Peyer's patch (tissue), 4 donors: ENCODE results near the gene EVL. TPM values are rescaled to one million over a fixed set of nuclear protein-coding genes. Genes with fewer than 3 reads are reported as not detected.

ENCODE experiments used
- DNase-seq, 3 donors: peaks; one replicate each; pipeline ENCODE4 v3.0.0-alpha.2; 2017 to 2019
- H3K27ac ChIP-seq, 4 donors: fragments of 200-600 bp; sonication (generic); one replicate each; pipeline ENCODE4 v1.5.1; 2016 to 2019
- H3K27me3 ChIP-seq, 2 donors: fragments of 200-600 bp; sonication (generic); one replicate each; pipeline ENCODE4 v1.5.1; 2019
- H3K36me3 ChIP-seq, 3 donors: fragments of 200-600 bp; sonication (generic); one replicate each; pipeline ENCODE4 v1.5.1; 2016 to 2019
- H3K4me1 ChIP-seq, 4 donors: fragments of 200-600 bp; sonication (generic); one replicate each; pipeline ENCODE4 v1.5.1; 2016 to 2019
- H3K4me3 ChIP-seq, 4 donors: fragments of 200-600 bp; sonication (generic); 1 replicate in 3 of 4; 2 replicates in 1 of 4; pipeline ENCODE4 v1.5.1; 2016 to 2019; ENCODE audit warnings: mild to moderate bottlenecking in 1 of 4
- H3K9me3 ChIP-seq, 4 donors: fragments of 200-600 bp; sonication (generic); one replicate each; pipeline ENCODE4 v1.5.1; 2016 to 2019; ENCODE audit warnings: mild to moderate bottlenecking in 1 of 4
- CTCF ChIP-seq, 6 experiments: fragments of 450-650 bp in 4 of 6; fragments of 200-600 bp in 2 of 6; sonication (generic) in 1 of 6; IDR thresholded peaks; one replicate each; pipeline ENCODE4 v1.5.1; 2017 to 2019; ENCODE audit warnings: antibody characterized with exemption in 6 of 6, mild to moderate bottlenecking in 3 of 6, moderate library complexity in 1 of 6
- POLR2A ChIP-seq, 2 donors: fragments of 450-650 bp; IDR thresholded peaks; one replicate each; pipeline ENCODE4 v1.5.1; 2017; ENCODE audit warnings: antibody characterized with exemption in 2 of 2, mild to moderate bottlenecking in 2 of 2, moderate library complexity in 2 of 2
- total RNA-seq, 4 donors: library from RNA; depleted of rRNA; stranded (reverse); fragments of >200 nt; gene quantifications; one replicate each; pipeline ENCODE4 v1.1.0, GENCODE V29; 2016

The EVL gene
- total RNA-seq, 4 donors from 2014 or later: 44.9 to 409 (median 110) TPM

DNA sequence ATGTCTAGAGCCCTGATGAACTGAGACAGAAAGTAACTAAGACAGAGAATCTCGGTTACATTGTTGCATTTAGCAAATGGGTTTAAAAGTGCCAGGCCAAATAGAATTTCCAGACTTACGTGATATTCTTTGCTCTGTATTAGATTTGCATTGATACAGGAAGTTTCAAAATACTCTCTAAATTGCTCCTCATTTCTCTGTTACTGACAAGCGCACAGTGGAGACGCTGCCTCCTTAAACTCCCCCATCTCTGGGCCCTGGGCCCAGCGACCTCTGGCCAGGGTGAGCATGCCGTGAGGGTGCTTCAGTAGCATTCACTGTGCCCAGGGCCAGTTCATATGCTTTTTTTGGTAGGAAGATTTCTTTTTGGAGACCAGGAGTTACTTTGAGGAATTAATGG, 22.9 kb upstream of the EVL start:
- no peak for TF ChIP-seq POLR2A (IDR thresholded peaks at IDR 0.05)
- no peak for TF ChIP-seq CTCF (IDR thresholded peaks at IDR 0.05)
- H3K36me3 ChIP-seq: no peaks in the 10 kb centered on the region

DNA sequence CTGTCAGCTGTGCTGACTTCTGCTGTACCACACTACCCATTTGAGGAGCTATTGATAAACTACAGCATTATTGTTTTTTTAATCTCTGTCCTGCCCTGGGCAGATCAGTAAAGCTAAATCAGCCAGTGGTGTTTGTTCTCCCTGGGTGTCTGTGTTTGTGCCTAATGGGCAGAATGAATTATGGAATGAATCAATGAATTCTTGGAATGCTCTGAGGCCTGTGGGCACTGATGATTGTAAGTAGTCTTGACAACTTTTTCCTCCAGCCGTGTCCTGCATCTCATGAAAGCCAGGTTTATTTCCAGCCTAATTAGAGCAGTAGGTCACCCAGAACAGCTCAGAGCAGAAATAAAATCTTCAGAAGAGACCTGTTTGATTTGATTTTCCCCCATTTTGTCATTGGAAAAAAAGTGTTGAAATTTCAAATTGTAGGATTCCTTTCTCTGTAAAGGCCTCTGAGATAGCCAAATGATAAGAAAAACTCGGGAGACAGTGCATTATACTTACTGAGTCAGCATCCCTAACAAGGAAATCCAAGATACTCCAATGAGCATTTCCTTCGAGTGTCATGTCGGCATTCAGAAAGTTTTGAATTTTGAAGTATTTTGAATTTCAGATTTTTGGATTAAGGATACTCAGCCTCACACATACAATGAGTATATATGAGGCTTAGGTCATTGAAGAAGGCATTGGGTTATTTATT, 19.4 kb upstream of the EVL start:
- Histone ChIP-seq H3K9me3 (no peaks in the 10 kb centered on the region), H3K27ac (no peak overlapping the region), H3K4me1 (peaks cover 0 to 7% (median 0%) of the 10 kb centered on the region in 4 donors), H3K27me3 (no peaks in the 10 kb centered on the region), H3K36me3 (no peaks in the 10 kb centered on the region), H3K4me3 (no peak overlapping the region)
- DNase-seq: no peak
- TF ChIP-seq POLR2A (IDR thresholded peaks at IDR 0.05) (no peak), CTCF (IDR thresholded peaks at IDR 0.05) (no peak)

More for the DNA sequence above, 22.9 kb upstream of the EVL start:
- Histone ChIP-seq H3K9me3 (no peaks in the 10 kb centered on the region), H3K27ac (no peak overlapping the region), H3K27me3 (no peaks in the 10 kb centered on the region), H3K4me1 (no peaks in the 10 kb centered on the region), H3K4me3 (no peak overlapping the region)
- DNase-seq: no peak

DNA sequence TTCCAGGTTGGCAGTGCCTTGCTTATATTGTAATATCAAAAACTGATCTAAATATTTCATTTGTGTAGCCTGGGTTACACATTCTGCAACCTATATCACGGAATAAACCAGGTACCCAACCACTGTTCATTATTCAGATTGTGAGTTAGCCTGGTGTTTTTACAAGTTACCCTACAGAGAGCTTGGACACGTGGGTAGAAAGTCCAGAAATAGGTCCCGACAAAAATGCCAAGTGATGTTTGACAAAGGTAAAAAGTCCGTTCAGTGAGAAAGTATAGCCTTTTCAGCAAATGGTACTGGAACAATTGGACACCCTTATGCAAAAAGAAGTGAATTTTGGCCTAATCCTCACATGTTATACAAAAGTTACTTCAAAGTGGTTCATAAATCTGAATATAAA, 17.6 kb upstream of the EVL start:
- Histone ChIP-seq H3K27ac (no peak overlapping the region), H3K4me3 (no peak overlapping the region), H3K27me3 (no peaks in the 10 kb centered on the region), H3K9me3 (no peaks in the 10 kb centered on the region), H3K36me3 (no peaks in the 10 kb centered on the region), H3K4me1 (peaks cover 0 to 7% (median 0%) of the 10 kb centered on the region in 4 donors)
- no peak for DNase-seq
- TF ChIP-seq POLR2A (IDR thresholded peaks at IDR 0.05) (no peak), CTCF (IDR thresholded peaks at IDR 0.05) (no peak)

DNA sequence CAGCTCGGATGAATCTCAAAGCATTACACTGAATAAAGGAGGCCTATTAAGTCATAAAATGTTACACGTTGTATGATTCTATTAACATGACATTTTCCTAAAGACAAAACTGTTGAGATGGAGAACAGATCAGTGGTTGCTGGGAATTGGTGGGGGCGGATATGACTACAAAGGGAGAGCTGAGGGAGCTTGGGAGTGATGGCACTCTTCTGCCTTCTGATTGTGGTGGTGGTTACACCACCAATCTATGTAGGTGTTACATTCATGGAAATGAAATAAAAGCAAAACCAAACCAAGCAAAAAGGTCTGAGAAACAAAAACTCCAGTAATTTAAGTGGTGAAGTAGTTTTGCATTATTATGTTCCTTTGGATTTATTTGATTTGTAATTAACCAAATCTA, 16.4 kb upstream of the EVL start:
- Histone ChIP-seq H3K27me3 (no peaks in the 10 kb centered on the region), H3K4me1 (peaks cover 0 to 7% (median 0%) of the 10 kb centered on the region in 4 donors), H3K4me3 (no peak overlapping the region), H3K27ac (no peak overlapping the region), H3K36me3 (no peaks in the 10 kb centered on the region), H3K9me3 (no peaks in the 10 kb centered on the region)
- TF ChIP-seq POLR2A (IDR thresholded peaks at IDR 0.05) (no peak), CTCF (IDR thresholded peaks at IDR 0.05) (no peak)
- no peak for DNase-seq

- TF ChIP-seq CTCF (IDR thresholded peaks at IDR 0.05): no peak
- TF ChIP-seq POLR2A (IDR thresholded peaks at IDR 0.05): no peak
- no peak overlapping the region for H3K27ac ChIP-seq
Observed at GRCh38 chr14:100049220-100049619, 16.0 kb upstream of the EVL start.

More at GRCh38 chr14:100049220-100049619, 16.0 kb upstream of the EVL start:
- Histone ChIP-seq H3K4me3 (no peak overlapping the region), H3K4me1 (peaks cover 0 to 7% (median 0%) of the 10 kb centered on the region in 4 donors), H3K36me3 (no peaks in the 10 kb centered on the region), H3K27me3 (no peaks in the 10 kb centered on the region), H3K9me3 (no peaks in the 10 kb centered on the region)
- no peak for DNase-seq
